K562 treated with DMSO at 1 percent for 12 hours (cell line): ENCODE measurements around the gene PRMT9. TPM values are rescaled to one million over a fixed set of nuclear protein-coding genes. Genes with fewer than 3 reads are reported as not detected.

Experiments
- total RNA-seq: library from RNA; unstranded; fragments of 300-600 nt; gene quantifications from 2 replicates; pipeline ENCODE4 v1.2.3, GENCODE V29; 2022; ENCODE audit not compliant: insufficient read depth

PRMT9 gene
- 3.0 and 6.0 TPM in 2 replicates for total RNA-seq

DNA sequence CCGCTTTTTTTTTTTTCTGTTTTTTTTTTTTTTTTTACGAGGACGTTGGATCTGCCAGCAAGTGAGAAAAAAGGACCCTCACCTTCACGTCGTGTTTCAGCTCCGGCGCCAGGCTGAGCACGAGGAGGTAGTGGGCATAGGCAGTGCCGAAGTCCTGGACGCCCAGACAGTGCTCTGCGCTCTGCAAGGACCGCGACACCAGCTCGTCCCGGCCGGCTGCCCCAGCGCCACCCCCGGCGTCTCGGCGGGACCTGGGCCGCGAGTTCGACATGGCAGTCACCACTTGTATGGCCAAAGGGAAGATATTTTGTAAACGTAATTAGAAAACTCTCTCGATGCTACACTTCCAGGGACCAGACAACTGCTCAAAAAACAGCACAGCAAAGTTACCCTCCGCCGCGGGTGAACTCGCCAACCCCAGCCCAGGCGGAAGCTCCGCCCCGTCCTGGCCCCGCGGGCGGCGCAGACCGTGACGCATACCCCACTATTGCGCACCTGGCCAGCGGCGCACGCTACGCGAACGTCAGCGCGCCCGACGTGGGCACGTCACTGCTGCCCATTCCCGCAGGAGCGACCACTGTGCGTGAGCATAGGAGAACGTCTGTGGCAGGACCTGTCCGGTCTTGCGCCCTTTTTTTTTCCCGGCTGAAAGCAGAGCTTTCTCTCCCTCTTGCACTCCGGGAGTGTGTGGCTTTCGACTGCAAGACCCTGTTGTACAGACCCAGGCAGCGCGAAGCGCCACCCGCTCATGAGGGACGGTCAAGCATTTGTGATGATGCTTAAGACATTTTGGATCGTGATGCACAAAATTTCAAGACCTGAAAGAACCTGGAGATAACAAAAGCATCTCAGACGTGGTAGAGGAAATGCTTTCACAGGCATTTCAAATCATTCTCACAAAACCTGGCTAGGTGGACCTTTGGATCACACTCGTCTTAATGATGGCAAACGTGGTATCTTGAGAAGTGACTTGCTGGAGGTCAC, at the start of gene PRMT9:
PRMT9 (minus strand) TSS at position 447 of the 984 bp plus-strand sequence; CDS start at position 271, 176 bp downstream.

DNA sequence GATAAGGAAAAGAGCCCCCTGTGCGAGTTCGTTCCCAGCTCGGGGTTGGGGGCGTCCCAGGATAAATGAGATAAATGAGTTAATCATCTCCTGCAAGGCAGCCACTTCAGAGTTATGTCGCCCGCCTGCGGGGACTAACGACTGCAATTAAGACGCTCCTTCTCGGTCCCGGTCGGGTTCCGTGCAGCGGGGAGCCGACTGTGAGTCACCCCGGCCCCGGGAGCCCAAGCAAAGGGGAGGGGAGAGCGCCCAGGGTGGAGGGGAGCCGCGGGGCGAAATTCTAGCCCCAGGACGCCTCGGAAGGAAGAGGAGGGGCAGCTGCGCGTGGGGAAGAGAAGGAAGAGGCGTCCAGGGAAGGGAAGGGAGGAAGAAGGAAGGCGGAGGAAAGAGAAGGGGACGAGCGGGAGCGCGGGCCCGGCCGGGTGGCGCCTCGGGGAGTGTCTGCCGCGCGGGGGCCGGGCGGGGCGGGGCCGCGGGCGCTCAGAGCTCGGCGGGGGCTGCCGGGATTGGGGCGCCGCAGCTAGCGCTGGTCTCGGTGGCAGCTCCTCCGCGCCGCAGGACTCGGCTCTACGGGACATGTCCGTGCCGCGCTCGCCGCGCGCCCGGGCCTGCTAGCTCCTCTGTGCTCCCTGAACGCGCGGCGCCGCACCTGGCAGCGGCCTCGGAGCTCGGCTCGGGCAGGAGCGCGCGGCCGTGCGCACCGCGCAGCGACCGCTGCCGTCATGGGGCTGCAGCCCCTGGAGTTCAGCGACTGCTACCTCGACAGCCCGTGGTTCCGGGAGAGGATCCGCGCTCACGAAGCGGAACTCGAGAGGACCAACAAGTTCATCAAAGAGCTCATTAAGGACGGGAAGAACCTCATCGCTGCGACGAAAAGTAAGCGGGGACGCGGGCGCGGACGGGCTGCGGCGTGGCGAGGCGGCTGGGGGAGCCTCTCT, 47.9 kb upstream of the PRMT9 start, which contains the start of gene ARHGAP10:
ARHGAP10 (plus strand) TSS at position 509 of the 938 bp plus-strand sequence; CDS start at position 723, 214 bp downstream.

DNA sequence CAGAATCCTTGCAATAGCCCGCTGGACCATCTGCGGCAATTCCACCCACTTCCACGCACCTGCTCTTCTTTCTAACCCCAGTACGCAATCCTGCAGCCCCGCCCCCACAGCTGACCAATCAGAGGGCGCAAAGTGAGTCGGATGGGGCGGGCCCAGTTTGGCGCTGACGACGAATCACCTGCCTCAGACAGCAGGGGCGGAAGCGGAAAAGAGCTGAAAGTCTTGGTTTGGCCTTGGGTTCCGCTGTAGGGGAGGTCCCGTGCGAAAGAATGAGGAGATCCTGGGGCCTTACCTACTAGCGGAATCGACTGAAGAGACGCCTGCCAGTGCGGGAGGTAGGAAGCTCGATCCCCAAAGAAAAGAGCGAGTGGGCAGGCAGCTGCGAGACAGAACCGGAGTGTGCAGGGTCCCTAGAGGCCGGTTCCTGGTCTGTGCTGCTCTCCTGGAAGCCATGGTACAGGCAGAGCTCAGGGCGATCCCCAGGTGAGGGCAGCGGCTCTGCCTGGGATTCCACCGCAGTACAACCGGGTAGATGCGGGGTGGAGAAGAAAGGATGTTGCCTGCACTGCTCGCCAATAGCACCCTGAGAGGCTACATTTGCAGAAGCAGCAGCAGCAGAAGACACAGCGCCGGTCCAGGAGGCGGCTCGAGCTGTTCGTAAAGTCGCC, 66.7 kb downstream of the PRMT9 start, which contains the start of gene TMEM184C:
TMEM184C (plus strand) TSS at position 225 of the 668 bp plus-strand sequence. CDS start 560 bp downstream, outside the sequence.

Other genes starting within 250 kb of the PRMT9 start
- not detected in 2 replicates for gene EDNRA, start 203.1 kb downstream of the PRMT9 start, total RNA-seq
- gene TMEM184C, start 66.8 kb downstream of the PRMT9 start, total RNA-seq, result 5.6 and 15.2 TPM in 2 replicates
- gene ARHGAP10, start 47.9 kb upstream of the PRMT9 start, total RNA-seq, result 0.35 TPM in 1 of 2 replicates, not detected in the other